PC-9 (cell line): ENCODE results near the gene NR1I2.

Source experiments
- EZH2 ChIP-seq: fragments of 200-600 bp; sonication (generic); IDR thresholded peaks from 2 replicates; pipeline ENCODE4 v1.8.0; 2017; ENCODE audit warnings: antibody characterized with exemption, low read depth
- TF ChIP-seq, protein P1 (sequence below): fragments of 200-600 bp; sonication (generic); conservative IDR thresholded peaks from 2 replicates; pipeline ENCODE4 v1.6.1; 2017; ENCODE audit warnings: mixed run types, antibody characterized with exemption, mild to moderate bottlenecking, moderate library complexity

GRCh38 chr3:119859728-119860127 lies 77.8 kb downstream of the NR1I2 start:
- no peak for TF ChIP-seq EZH2
- TF ChIP-seq, protein P1, sequence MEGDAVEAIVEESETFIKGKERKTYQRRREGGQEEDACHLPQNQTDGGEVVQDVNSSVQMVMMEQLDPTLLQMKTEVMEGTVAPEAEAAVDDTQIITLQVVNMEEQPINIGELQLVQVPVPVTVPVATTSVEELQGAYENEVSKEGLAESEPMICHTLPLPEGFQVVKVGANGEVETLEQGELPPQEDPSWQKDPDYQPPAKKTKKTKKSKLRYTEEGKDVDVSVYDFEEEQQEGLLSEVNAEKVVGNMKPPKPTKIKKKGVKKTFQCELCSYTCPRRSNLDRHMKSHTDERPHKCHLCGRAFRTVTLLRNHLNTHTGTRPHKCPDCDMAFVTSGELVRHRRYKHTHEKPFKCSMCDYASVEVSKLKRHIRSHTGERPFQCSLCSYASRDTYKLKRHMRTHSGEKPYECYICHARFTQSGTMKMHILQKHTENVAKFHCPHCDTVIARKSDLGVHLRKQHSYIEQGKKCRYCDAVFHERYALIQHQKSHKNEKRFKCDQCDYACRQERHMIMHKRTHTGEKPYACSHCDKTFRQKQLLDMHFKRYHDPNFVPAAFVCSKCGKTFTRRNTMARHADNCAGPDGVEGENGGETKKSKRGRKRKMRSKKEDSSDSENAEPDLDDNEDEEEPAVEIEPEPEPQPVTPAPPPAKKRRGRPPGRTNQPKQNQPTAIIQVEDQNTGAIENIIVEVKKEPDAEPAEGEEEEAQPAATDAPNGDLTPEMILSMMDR = no peak
